GM21423 (cell line): ENCODE results near the gene TNFRSF17.

Source experiments
- ATAC-seq: cut with Tn5 transposase; IDR thresholded peaks from one replicate; pipeline ENCODE4 v1.9.1; 2021; ENCODE audit warnings: mild to moderate bottlenecking, moderate library complexity; ENCODE audit not compliant: unreplicated experiment

TNFRSF17 gene

GRCh38 chr16:12000032-12000431, 35.0 kb downstream of the TNFRSF17 start:
- no peak for ATAC-seq

- ATAC-seq = no peak
Measured at GRCh38 chr16:12002447-12003006, 37.5 kb downstream of the TNFRSF17 start.

GRCh38 chr16:12006637-12007036, 41.6 kb downstream of the TNFRSF17 start:
- ATAC-seq = no peak

- ATAC-seq = no peak
Measured at GRCh38 chr16:12009462-12009861, 44.5 kb downstream of the TNFRSF17 start.

GRCh38 chr16:12009922-12010321, 44.9 kb downstream of the TNFRSF17 start:
- no peak for ATAC-seq

GRCh38 chr16:12010388-12011251, 45.6 kb downstream of the TNFRSF17 start:
- no peak for ATAC-seq

- ATAC-seq = no peak
Measured at GRCh38 chr16:12011565-12011964, 46.6 kb downstream of the TNFRSF17 start.

GRCh38 chr16:12016291-12016947, 51.4 kb downstream of the TNFRSF17 start:
- no peak for ATAC-seq

GRCh38 chr16:12017558-12017957, 52.5 kb downstream of the TNFRSF17 start:
- no peak for ATAC-seq
